ENCODE measurements around the gene LCP1.

The LCP1 gene

GRCh38 chr13:46121597-46122163 lies 60.3 kb downstream of the LCP1 start:
- TF ChIP-seq CTCF (IDR thresholded peaks at IDR 0.05; ENCODE audit: borderline replicate concordance, control extremely low read depth, extremely low read depth, insufficient read depth, missing control alignments), result no peak
- no peak for DNase-seq (ENCODE audit: low spot score)
- in situ Hi-C loops (cut with MboI; ENCODE audit: low sequenced_read_pairs, unreplicated experiment), result loop anchor here (25.0 kb wide), 1 partner anchor 309 kb away; no protein-coding TSS in a partner anchor

- in situ Hi-C loops (cut with MboI; ENCODE audit: low sequenced_read_pairs, unreplicated experiment), result loop anchor here (25.0 kb wide), 1 partner anchor 309 kb away; no protein-coding TSS in a partner anchor
- no peak for DNase-seq (ENCODE audit: low spot score)
- TF ChIP-seq CTCF (IDR thresholded peaks at IDR 0.05; ENCODE audit: borderline replicate concordance, control extremely low read depth, extremely low read depth, insufficient read depth, missing control alignments), result no peak
These were observed 60.9 kb downstream of the LCP1 start for GRCh38 chr13:46121033-46121432.

GRCh38 chr13:46119883-46120614 lies 61.9 kb downstream of the LCP1 start:
- in situ Hi-C loops (cut with MboI; ENCODE audit: low sequenced_read_pairs, unreplicated experiment), result loop anchor here (25.0 kb wide), 1 partner anchor 308 kb away; no protein-coding TSS in a partner anchor
- DNase-seq (ENCODE audit: low spot score), result no peak
- no peak for TF ChIP-seq CTCF (IDR thresholded peaks at IDR 0.05; ENCODE audit: borderline replicate concordance, control extremely low read depth, extremely low read depth, insufficient read depth, missing control alignments)

- no peak for DNase-seq (ENCODE audit: low spot score)
- in situ Hi-C loops (cut with MboI; ENCODE audit: low sequenced_read_pairs, unreplicated experiment), result loop anchor here (25.0 kb wide), 1 partner anchor 305 kb away; no protein-coding TSS in a partner anchor
- no peak for TF ChIP-seq CTCF (IDR thresholded peaks at IDR 0.05; ENCODE audit: borderline replicate concordance, control extremely low read depth, extremely low read depth, insufficient read depth, missing control alignments)
These were observed 65.1 kb downstream of the LCP1 start for GRCh38 chr13:46116653-46117502.

GRCh38 chr13:46114613-46115012 lies 67.4 kb downstream of the LCP1 start:
- no peak for TF ChIP-seq CTCF (IDR thresholded peaks at IDR 0.05; ENCODE audit: borderline replicate concordance, control extremely low read depth, extremely low read depth, insufficient read depth, missing control alignments)
- no peak for DNase-seq (ENCODE audit: low spot score)
- in situ Hi-C loops (cut with MboI; ENCODE audit: low sequenced_read_pairs, unreplicated experiment), result loop anchor here (25.0 kb wide), 1 partner anchor 302 kb away; no protein-coding TSS in a partner anchor

GRCh38 chr13:46113596-46113995 lies 68.4 kb downstream of the LCP1 start:
- DNase-seq (ENCODE audit: low spot score), result no peak
- no peak for TF ChIP-seq CTCF (IDR thresholded peaks at IDR 0.05; ENCODE audit: borderline replicate concordance, control extremely low read depth, extremely low read depth, insufficient read depth, missing control alignments)
- in situ Hi-C loops (cut with MboI; ENCODE audit: low sequenced_read_pairs, unreplicated experiment), result loop anchor here (25.0 kb wide), 1 partner anchor 301 kb away; no protein-coding TSS in a partner anchor

Data from GM13976 (cell line).